ENCODE data around the gene TAS2R31. TPM values are rescaled to one million over a fixed set of nuclear protein-coding genes. Genes with fewer than 3 reads are reported as not detected.
"Not testable (repeated sequence)": the region's sequence is repeated elsewhere in the genome, so short reads cannot be mapped to it uniquely, and the experiment has no call there.

Gene TAS2R31
- total RNA-seq, 8 experiments from 2014 or later: 2.5 to 17.5 (median 4.7) TPM

DNA sequence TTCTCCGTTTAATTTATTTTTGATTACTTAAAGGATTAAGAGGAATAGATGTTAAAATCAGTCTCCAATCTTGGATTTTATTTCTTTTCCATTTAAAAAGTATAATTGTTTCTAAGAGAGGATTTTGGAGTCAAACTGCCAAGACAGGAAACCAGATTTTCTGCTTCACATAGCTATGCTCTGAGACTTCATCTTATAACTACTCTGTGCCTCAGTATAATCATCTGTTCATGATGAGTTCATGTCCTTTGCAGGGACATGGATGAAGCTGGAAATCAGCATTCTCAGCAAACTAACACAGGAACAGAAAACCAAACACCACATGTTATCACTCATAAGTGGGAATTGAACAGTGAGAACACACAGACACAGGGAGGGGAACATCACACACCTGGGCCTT lies 9.0 kb upstream of the TAS2R31 start:
- H3K27ac ChIP-seq: no peak overlapping the region
- 14 to 100% (median 92%) methylated on average over 1 of the region's 1 CpG; no CpG with 5 or more reads in 1 of the 10 experiments for WGBS, 10 experiments
- no peak for ATAC-seq (replicated peaks in 6 of 8)
- H3K4me3 ChIP-seq: no peak overlapping the region
- in situ Hi-C loops (cut with MboI; ENCODE audit: low pct_unique_long_range_greater_than_20kb in 2 of 9, low sequenced_read_pairs in 9 of 9, unreplicated experiment in 9 of 9): no loop called here
- H3K4me1 ChIP-seq (replicated peaks in 1 of 2): no peaks in the 10 kb centered on the region

DNA sequence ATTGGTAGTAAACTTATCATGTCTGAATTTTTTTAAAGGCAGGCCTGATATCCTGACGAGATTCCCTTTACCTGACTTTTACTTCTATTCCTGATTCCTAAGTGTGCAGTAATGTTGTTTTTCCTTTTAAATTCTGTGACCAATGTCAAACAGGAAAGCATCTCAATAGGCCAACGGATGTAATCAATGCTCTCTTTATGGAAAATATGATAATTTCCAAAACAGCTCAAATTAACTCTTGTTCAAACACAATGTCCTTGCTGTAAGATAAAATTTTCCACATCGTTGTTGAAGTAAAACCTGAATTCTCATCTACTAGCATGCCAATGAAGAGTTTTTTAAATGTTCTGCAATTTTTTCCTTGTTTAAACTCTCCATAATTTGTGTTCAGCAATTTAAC lies 8.0 kb upstream of the TAS2R31 start:
- Histone ChIP-seq H3K4me1 (replicated peaks in 1 of 2) (no peaks in the 10 kb centered on the region), H3K4me3 (no peak overlapping the region), H3K27ac (no peak overlapping the region)
- 67 to 94% (median 75%) methylated on average over 2 to 3 of the region's 3 CpGs for WGBS, 10 experiments
- in situ Hi-C loops (cut with MboI; ENCODE audit: low pct_unique_long_range_greater_than_20kb in 2 of 9, low sequenced_read_pairs in 9 of 9, unreplicated experiment in 9 of 9): no loop called here
- no peak for ATAC-seq (replicated peaks in 6 of 8)

DNA sequence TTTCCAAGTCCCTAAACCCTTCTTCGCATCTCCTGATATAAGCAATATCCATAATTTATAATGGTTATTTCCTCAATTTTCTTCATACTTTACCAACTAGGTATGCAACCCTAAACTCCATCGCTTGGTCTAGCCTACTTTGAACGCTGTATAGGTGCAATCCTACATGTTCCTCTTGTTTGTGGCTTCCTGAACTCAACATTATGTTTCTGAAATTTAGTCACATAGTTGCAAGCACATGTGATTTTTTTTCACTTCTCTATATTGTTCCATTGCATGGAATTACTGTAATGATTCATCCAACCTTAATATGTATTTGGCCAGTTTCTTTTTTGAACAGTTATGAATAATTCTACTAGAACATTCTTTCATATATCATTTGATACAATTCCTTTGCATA lies 2.8 kb upstream of the TAS2R31 start:
- not testable (repeated sequence) for ATAC-seq (replicated peaks in 6 of 8)

DNA sequence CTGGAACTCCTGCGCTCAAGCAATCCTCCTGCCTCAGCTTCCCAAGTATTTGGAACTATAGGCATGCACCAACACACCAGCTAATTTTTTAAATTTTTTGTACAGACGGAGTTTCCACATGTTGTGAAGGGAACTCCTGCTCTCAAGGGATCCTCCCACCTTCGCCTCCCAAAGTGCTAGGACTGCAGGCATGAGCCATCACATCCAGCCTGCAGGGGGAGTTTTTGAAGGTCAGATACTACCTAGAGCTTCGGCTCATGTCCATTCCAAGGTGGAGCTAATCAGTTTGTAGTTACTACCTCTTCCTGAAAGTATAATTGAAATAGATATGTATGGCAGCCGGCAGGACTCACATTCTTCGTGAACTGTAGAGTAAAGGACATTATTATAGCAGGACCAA lies 5.1 kb downstream of the TAS2R31 start:
- WGBS, 10 experiments: 80 to 100% (median 95%) methylated on average over 1 to 4 of the region's 6 CpGs; no CpG with 5 or more reads in 1 of the 10 experiments
- in situ Hi-C loops (cut with MboI; ENCODE audit: low pct_unique_long_range_greater_than_20kb in 2 of 9, low sequenced_read_pairs in 9 of 9, unreplicated experiment in 9 of 9): no loop called here
- Histone ChIP-seq H3K4me3 (no peak overlapping the region), H3K27ac (no peak overlapping the region), H3K4me1 (replicated peaks in 1 of 2) (no peaks in the 10 kb centered on the region)
- ATAC-seq (replicated peaks in 6 of 8): peak in 1 of 8 experiments; percentile 24

More for the DNA sequence above, 2.8 kb upstream of the TAS2R31 start:
- H3K4me1 ChIP-seq (replicated peaks in 1 of 2); H3K4me3 ChIP-seq; H3K27ac ChIP-seq; in situ Hi-C loops (cut with MboI; ENCODE audit: low pct_unique_long_range_greater_than_20kb in 2 of 9, low sequenced_read_pairs in 9 of 9, unreplicated experiment in 9 of 9): not testable (repeated sequence)
- no CpG with 5 or more reads among the region's 3 CpGs for WGBS, 10 experiments

DNA sequence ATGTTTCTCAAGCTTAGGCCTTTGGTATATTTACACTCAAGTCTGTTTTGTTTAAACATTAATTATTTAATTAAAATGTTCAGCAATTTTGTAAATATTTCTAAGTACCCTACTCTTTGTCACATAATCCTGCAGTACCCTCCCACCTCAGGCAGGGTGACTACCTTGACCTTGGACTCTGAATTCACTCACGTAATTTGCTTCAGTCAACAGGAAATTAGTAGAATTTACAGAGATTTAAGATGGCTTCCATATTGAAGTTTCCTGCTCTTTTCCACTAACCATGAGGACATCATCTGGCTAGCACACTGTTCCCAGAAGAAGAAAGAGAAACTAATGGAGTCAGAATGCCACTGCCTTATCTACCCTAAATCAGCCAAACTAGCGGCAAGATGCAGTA lies 7.8 kb downstream of the TAS2R31 start:
- H3K27ac ChIP-seq: no peak overlapping the region
- no peak for ATAC-seq (replicated peaks in 6 of 8)
- no peak overlapping the region for H3K4me3 ChIP-seq
- no peaks in the 10 kb centered on the region for H3K4me1 ChIP-seq (replicated peaks in 1 of 2)
- in situ Hi-C loops (cut with MboI; ENCODE audit: low pct_unique_long_range_greater_than_20kb in 2 of 9, low sequenced_read_pairs in 9 of 9, unreplicated experiment in 9 of 9): no loop called here
- WGBS, 10 experiments: 83 to 100% (median 100%) methylated on average over 1 to 2 of the region's 2 CpGs

DNA sequence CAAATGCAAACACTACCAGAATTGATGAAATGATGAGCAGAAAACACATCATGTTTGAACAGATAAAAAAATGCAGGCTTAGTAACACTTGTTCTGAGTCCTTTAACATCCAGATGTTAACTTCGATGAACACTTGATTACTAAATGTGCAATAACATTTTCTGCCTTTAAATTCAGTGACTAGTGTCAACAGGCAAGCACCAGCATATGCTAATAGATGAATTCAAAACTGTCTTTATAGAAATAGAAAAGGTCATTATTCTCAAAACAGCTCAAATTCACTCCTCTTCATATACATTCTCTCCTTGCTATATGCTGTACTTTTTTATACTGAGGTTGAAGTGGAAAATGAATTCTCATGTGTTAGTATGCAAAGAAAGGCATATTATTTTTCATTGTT lies 8.7 kb downstream of the TAS2R31 start, which contains the start of gene TAS2R19:
TAS2R19 (minus strand) TSS at position 101 of the 400 bp plus-strand sequence; CDS start at position 52, 49 bp downstream.
- no peaks in the 10 kb centered on the region for H3K4me1 ChIP-seq (replicated peaks in 1 of 2)
- H3K4me3 ChIP-seq: no peak within 1 kb of the TSS
- WGBS, 10 experiments: 0 to 100% (median 57%) methylated on average over 1 of the region's 1 CpG; no CpG with 5 or more reads in 2 of the 10 experiments
- H3K27ac ChIP-seq: no peak within 1 kb of the TSS
- no peak for ATAC-seq (replicated peaks in 6 of 8)
- in situ Hi-C loops (cut with MboI; ENCODE audit: low pct_unique_long_range_greater_than_20kb in 2 of 9, low sequenced_read_pairs in 9 of 9, unreplicated experiment in 9 of 9): no loop called here

DNA sequence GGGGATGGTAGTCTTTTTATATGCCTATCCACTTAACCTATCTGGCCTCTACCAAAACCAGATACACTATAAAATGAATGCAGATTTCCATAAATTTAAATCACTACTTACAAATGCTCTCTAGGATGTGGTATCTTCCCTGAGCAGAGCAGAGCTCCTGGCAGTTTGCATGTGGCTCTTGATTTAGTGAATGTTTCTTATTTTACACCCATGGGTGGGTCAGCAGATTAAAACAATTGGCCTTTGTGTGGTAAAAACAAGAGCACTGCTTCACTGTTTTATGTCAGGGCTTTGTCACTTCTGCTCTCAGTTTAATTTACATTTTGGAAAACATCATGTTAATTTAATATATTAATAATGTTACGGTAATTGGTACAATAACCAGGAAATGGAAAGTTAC lies 14.3 kb downstream of the TAS2R31 start:
- in situ Hi-C loops (cut with MboI; ENCODE audit: low pct_unique_long_range_greater_than_20kb in 2 of 9, low sequenced_read_pairs in 9 of 9, unreplicated experiment in 9 of 9): no loop called here
- Histone ChIP-seq H3K27ac (no peak overlapping the region), H3K4me3 (no peak overlapping the region), H3K4me1 (replicated peaks in 1 of 2) (no peaks in the 10 kb centered on the region)
- 55 to 100% (median 92%) methylated on average over 1 of the region's 1 CpG; no CpG with 5 or more reads in 1 of the 10 experiments for whole genome bisulfite sequencing, 10 experiments
- ATAC-seq (replicated peaks in 6 of 8): peak in 3 of 8 experiments; percentile 36 to 75 (median 50)

DNA sequence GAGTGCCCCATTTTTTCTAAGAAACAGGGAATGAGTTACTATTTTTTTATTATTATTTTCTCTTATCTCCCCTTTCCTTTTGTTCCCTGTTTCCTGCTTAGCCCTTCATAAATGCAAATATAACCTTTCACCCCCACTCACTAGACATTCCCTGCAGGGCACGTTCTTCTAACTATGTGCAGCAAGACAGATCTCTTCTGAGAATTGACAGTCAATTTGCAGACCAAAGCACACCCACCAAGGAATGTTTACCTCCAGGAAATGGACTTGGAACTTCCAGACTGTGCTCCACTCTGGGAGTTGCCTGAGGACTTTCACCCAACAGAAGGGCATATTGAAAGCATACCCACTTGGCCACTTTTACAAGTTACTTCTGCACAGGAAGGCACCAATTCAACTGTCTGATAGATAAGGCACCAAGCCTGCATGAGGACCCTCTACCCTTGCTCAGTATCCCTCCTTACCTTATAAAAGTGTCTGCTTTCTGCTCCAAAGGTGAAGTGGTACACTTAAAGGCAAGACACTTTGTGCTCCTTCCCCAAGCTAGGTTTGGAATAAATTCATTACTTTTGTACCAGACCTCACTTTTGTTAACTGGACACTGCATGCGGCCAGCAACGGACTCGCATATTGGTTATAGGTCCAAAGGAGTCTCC lies 15.3 kb downstream of the TAS2R31 start:
- H3K4me3 ChIP-seq: no peak overlapping the region
- H3K27ac ChIP-seq: no peak overlapping the region
- H3K4me1 ChIP-seq (replicated peaks in 1 of 2): no peaks in the 10 kb centered on the region
- WGBS, 10 experiments: 60 to 100% (median 86%) methylated on average over 1 to 4 of the region's 4 CpGs; no CpG with 5 or more reads in 1 of the 10 experiments
- ATAC-seq (replicated peaks in 6 of 8): peak in 3 of 8 experiments; percentile 43 to 78 (median 60)
- in situ Hi-C loops (cut with MboI; ENCODE audit: low pct_unique_long_range_greater_than_20kb in 2 of 9, low sequenced_read_pairs in 9 of 9, unreplicated experiment in 9 of 9): no loop called here

DNA sequence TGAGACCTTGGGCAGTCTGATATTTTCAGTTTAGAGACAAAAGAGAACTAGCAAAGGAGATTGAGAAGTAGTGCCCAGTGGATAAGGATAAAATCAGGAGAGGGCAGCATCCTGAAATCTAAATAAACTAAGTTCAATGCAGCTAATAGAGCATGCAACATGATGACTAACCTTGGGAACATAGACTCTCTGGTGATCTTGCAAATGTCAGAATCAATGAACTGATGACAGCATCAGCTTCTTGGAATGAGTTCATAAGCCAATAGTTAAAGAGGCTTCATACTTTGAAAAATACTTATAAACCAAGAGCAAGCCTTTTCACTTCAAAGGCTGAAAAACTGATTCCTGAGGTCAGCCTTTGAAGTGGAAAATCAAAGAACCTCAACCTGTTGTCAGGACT lies 17.0 kb downstream of the TAS2R31 start:
- no peak overlapping the region for H3K4me3 ChIP-seq
- ATAC-seq (replicated peaks in 6 of 8): peak in 2 of 8 experiments; percentile 61 to 63
- in situ Hi-C loops (cut with MboI; ENCODE audit: low pct_unique_long_range_greater_than_20kb in 2 of 9, low sequenced_read_pairs in 9 of 9, unreplicated experiment in 9 of 9): no loop called here
- H3K4me1 ChIP-seq (replicated peaks in 1 of 2): no peaks in the 10 kb centered on the region
- H3K27ac ChIP-seq: no peak overlapping the region

DNA sequence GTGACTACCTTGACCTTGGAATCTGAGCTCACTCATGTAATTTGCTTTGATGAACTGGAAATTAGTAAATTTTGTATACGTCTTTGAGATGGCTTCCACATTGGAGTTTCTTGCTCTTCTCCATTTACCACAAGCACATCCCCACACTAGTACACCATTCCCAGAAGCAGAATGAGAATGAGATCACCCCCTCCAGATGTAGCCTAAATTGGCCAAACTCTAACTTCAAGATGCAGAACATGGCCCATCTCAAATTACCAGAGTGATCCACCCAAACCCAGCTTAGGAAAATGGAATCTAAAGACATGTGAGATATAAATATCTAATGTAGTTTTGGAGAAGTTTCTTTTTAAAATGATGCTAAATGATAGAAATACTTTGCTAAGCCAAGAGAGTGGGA lies 23.6 kb downstream of the TAS2R31 start:
- no peak overlapping the region for H3K27ac ChIP-seq
- in situ Hi-C loops (cut with MboI; ENCODE audit: low pct_unique_long_range_greater_than_20kb in 2 of 9, low sequenced_read_pairs in 9 of 9, unreplicated experiment in 9 of 9): no loop called here
- peak in 2 of 8 experiments; percentile 80 to 89 for ATAC-seq (replicated peaks in 6 of 8)
- H3K4me1 ChIP-seq (replicated peaks in 1 of 2): no peaks in the 10 kb centered on the region
- no peak overlapping the region for H3K4me3 ChIP-seq
- WGBS, 10 experiments: 100% methylated on average over 1 of the region's 1 CpG; no CpG with 5 or more reads in 3 of the 10 experiments

DNA sequence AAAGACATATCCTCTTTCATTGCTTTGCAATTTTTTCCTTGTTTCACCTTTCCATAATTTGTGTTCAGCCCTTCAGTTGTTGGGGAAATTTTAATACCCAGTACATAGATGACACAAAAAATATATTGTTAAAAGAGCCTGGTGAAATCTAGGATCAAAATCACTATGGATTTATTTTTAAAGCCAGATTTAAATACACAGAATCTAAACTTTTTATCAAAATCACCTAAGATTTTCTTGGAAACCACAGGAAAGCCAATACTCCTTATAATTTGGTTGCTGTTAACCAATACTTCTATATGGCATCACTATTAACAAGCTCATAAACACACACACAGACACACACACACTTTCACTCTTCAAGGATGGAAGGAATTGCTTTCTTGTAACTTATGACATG lies 33.0 kb downstream of the TAS2R31 start, which contains the start of gene TAS2R20:
TAS2R20 (minus strand) TSS at position 101 of the 400 bp plus-strand sequence. CDS start 429 bp downstream, outside the sequence.
- in situ Hi-C loops (cut with MboI; ENCODE audit: low pct_unique_long_range_greater_than_20kb in 2 of 9, low sequenced_read_pairs in 9 of 9, unreplicated experiment in 9 of 9): no loop called here
- no peak within 1 kb of the TSS for H3K4me3 ChIP-seq

DNA sequence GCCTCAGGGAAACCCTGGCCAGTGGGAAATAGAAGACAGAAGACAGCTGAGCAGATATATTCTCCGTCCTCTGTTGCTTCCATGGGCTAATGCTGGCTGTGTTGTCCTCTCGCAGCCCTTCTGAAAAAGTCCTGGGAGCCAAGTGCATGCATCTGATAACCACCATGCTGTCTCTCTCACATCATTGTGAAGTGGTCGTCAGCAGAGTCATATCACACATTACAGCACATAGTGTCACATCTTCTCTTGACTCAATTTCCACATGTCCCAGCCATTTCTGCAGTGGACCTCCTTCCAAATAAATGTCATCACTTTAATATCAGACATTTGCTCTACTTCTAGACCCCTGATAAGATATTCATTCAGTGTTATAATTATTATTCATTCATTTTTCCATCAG lies 36.9 kb downstream of the TAS2R31 start:
- no peak for ATAC-seq (replicated peaks in 6 of 8)
- Histone ChIP-seq H3K4me3 (no peak overlapping the region), H3K4me1 (replicated peaks in 1 of 2) (no peaks in the 10 kb centered on the region), H3K27ac (no peak overlapping the region)
- 90 to 100% (median 100%) methylated on average over 1 to 3 of the region's 3 CpGs; no CpG with 5 or more reads in 4 of the 10 experiments for WGBS, 10 experiments
- in situ Hi-C loops (cut with MboI; ENCODE audit: low pct_unique_long_range_greater_than_20kb in 2 of 9, low sequenced_read_pairs in 9 of 9, unreplicated experiment in 9 of 9): no loop called here

More for the DNA sequence above, 33.0 kb downstream of the TAS2R31 start, which contains the start of gene TAS2R20:
- Histone ChIP-seq H3K27ac (no peak within 1 kb of the TSS), H3K4me1 (replicated peaks in 1 of 2) (no peaks in the 10 kb centered on the region)
- no peak for ATAC-seq (replicated peaks in 6 of 8)

DNA sequence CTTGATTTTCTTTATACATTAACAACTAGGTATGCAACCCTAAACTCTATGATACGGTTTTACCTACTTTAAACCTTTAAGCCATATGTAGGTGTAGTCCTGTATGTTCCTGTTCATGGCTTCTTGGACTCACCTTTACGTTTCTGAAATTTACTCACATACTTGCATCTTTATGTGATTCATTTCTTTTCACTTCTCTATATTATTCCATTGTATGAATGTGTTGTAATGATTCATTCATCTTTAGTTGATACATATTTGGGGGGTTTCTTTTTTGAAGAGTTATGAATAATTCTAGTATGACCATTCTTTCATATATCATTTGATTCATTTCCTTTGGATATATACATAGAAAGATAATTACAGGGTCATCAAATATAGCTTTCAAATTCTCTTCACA lies 42.1 kb downstream of the TAS2R31 start:
- in situ Hi-C loops (cut with MboI; ENCODE audit: low pct_unique_long_range_greater_than_20kb in 2 of 9, low sequenced_read_pairs in 9 of 9, unreplicated experiment in 9 of 9): no loop called here
- no peak overlapping the region for H3K4me3 ChIP-seq
- WGBS, 10 experiments: 33 to 100% (median 100%) methylated on average over 1 to 2 of the region's 2 CpGs; no CpG with 5 or more reads in 2 of the 10 experiments
- no peak for ATAC-seq (replicated peaks in 6 of 8)
- H3K4me1 ChIP-seq (replicated peaks in 1 of 2): no peaks in the 10 kb centered on the region
- H3K27ac ChIP-seq: no peak overlapping the region

DNA sequence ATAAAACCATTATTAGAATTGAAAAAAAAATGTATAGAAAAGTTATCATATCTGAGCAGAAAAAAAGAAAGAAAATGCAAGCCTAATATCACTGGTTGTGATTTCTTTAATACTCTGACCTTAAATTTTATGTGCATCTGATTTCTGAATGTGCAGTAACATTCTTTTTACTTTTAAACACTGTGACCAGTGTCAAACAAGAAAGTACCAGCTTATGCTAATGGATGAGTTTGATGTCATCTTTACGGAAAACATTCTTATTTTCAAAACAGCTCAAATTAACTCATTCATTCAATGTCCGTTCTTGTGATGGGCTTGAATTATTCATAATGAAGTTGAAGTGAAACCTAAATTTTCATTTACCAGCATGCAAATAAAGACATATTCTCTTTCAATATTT lies 44.4 kb downstream of the TAS2R31 start, which contains the start of gene TAS2R50:
TAS2R50 (minus strand) TSS at position 101 of the 400 bp plus-strand sequence; CDS start at position 49, 52 bp downstream.
- Histone ChIP-seq H3K4me3 (no peak within 1 kb of the TSS), H3K4me1 (replicated peaks in 1 of 2) (no peaks in the 10 kb centered on the region), H3K27ac (no peak within 1 kb of the TSS)
- no peak for ATAC-seq (replicated peaks in 6 of 8)
- in situ Hi-C loops (cut with MboI; ENCODE audit: low pct_unique_long_range_greater_than_20kb in 2 of 9, low sequenced_read_pairs in 9 of 9, unreplicated experiment in 9 of 9): no loop called here
- 0 to 65% (median 20%) methylated on average over 1 to 2 of the region's 2 CpGs for WGBS, 10 experiments
